G401 (cell line): Measurements from ENCODE around the gene VAPA. TPM values are rescaled to one million over a fixed set of nuclear protein-coding genes. Genes with fewer than 3 reads are reported as not detected.
"Not testable (repeated sequence)": the region's sequence is repeated elsewhere in the genome, so short reads cannot be mapped to it uniquely, and the experiment has no call there.

Source experiments
- DNase-seq: peaks from one replicate; pipeline ENCODE4 v3.0.0-alpha.2; 2015; ENCODE audit warnings: low spot score
- in situ Hi-C: cut with HindIII; loops from 2 replicates; pipeline ENCODE4 v1.10.0; 2016; ENCODE audit warnings: low sequenced_read_pairs, mixed read lengths
- total RNA-seq: library from RNA; depleted of rRNA; stranded (reverse); fragments of >200 nt; shearing (Covaris generic); gene quantifications from 2 replicates; pipeline ENCODE4 v1.2.3, GENCODE V29; 2014

Gene VAPA
- total RNA-seq, 1 experiment from 2014 or later, result 231 TPM

GRCh38 chr18:9885170-9886004 lies 28.4 kb upstream of the VAPA start, which contains the start of gene TXNDC2:
TXNDC2 (plus strand) TSS chr18:9885973; CDS start chr18:9886681, 708 bp downstream.
- in situ Hi-C loops, result no loop called here

GRCh38 chr18:9886005-9886348 lies 27.8 kb upstream of the VAPA start:
- DNase-seq, result no peak
- in situ Hi-C loops, result no loop called here

More at GRCh38 chr18:9885170-9886004, 28.4 kb upstream of the VAPA start, which contains the start of gene TXNDC2:
- no peak for DNase-seq

GRCh38 chr18:9887992-9888391 lies 25.8 kb upstream of the VAPA start:
- in situ Hi-C loops, result no loop called here
- no peak for DNase-seq

- in situ Hi-C loops, result no loop called here
- no peak for DNase-seq
Measured at GRCh38 chr18:9890196-9890595, 23.6 kb upstream of the VAPA start.

- DNase-seq, result no peak
- in situ Hi-C loops, result no loop called here
Measured at GRCh38 chr18:9890957-9891356, 22.9 kb upstream of the VAPA start.

GRCh38 chr18:9891515-9891914 lies 22.3 kb upstream of the VAPA start:
- in situ Hi-C loops, DNase-seq: not testable (repeated sequence)

- DNase-seq, result no peak
- in situ Hi-C loops, result no loop called here
Measured at GRCh38 chr18:9894454-9895068, 19.3 kb upstream of the VAPA start.

GRCh38 chr18:9897129-9897528 lies 16.7 kb upstream of the VAPA start:
- no peak for DNase-seq
- in situ Hi-C loops, result no loop called here

- in situ Hi-C loops, result not testable (repeated sequence)
Measured at GRCh38 chr18:9897787-9898291, 16.0 kb upstream of the VAPA start.

GRCh38 chr18:9898792-9899549 lies 14.8 kb upstream of the VAPA start:
- no peak for DNase-seq

More at GRCh38 chr18:9897787-9898291, 16.0 kb upstream of the VAPA start:
- DNase-seq, result not testable (repeated sequence)

GRCh38 chr18:9899550-9899930 lies 14.3 kb upstream of the VAPA start:
- DNase-seq, in situ Hi-C loops: not testable (repeated sequence)

More at GRCh38 chr18:9898792-9899549, 14.8 kb upstream of the VAPA start:
- in situ Hi-C loops, result no loop called here

GRCh38 chr18:9900699-9901098 lies 13.1 kb upstream of the VAPA start:
- in situ Hi-C loops, result no loop called here
- DNase-seq, result no peak

- no peak for DNase-seq
- in situ Hi-C loops, result no loop called here
Measured at GRCh38 chr18:9901377-9901776, 12.4 kb upstream of the VAPA start.

- in situ Hi-C loops, DNase-seq: not testable (repeated sequence)
Measured at GRCh38 chr18:9902264-9902663, 11.6 kb upstream of the VAPA start.

GRCh38 chr18:9902832-9903231 lies 11.0 kb upstream of the VAPA start:
- in situ Hi-C loops, result no loop called here
- DNase-seq, result no peak

- in situ Hi-C loops, result no loop called here
- DNase-seq, result no peak
Measured at GRCh38 chr18:9905401-9905922, 8.4 kb upstream of the VAPA start.

- in situ Hi-C loops, result no loop called here
Measured at GRCh38 chr18:9906481-9906880, 7.3 kb upstream of the VAPA start.

GRCh38 chr18:9907867-9908266 lies 5.9 kb upstream of the VAPA start:
- in situ Hi-C loops, result no loop called here
- DNase-seq, result no peak

More at GRCh38 chr18:9906481-9906880, 7.3 kb upstream of the VAPA start:
- no peak for DNase-seq

GRCh38 chr18:9910071-9910470 lies 3.7 kb upstream of the VAPA start:
- in situ Hi-C loops, result no loop called here
- no peak for DNase-seq
